ENCODE results near the gene DUSP1. TPM values are rescaled to one million over a fixed set of nuclear protein-coding genes. Genes with fewer than 3 reads are reported as not detected.

DUSP1 gene
- total and polyA plus RNA-seq, 2 donors from 2014 or later = 172 to 298 TPM

DNA sequence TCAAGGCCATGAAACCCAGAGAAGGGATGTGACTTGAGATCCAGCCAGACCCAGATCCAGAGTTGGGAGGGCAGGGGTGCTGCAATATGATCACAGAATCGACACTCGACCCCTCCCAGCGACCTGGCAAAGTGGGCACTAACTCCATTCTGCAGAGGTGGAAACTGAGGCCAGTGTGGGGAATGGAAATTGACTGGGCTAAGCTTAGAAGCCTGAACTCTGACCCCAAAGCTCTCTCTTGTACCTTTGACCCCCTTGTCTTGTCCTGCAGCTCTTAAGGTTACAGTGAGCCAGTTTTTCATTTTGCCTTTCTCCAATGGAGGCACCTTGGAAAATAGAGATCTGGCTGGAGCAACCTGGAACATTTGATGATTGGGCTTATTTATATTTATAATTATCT lies 48.6 kb upstream of the DUSP1 start:
- Histone ChIP-seq H3K4me3 (ENCODE audit: low read length in 3 of 3) (no peak overlapping the region), H3K9me3 (ENCODE audit: control insufficient read depth in 2 of 3, insufficient read depth in 1 of 3, low read length in 3 of 3) (no peaks in the 10 kb centered on the region), H3K36me3 (ENCODE audit: control insufficient read depth in 2 of 3, insufficient read depth in 3 of 3, low read length in 3 of 3) (no peaks in the 10 kb centered on the region), H3K27ac (ENCODE audit: low read depth in 2 of 2, low read length in 2 of 2) (no peak overlapping the region), H3K4me1 (ENCODE audit: control insufficient read depth in 2 of 3, insufficient read depth in 2 of 3, low read depth in 1 of 3, low read length in 3 of 3) (peaks cover 0 to 5% (median 5%) of the 10 kb centered on the region in 3 donors), H3K27me3 (ENCODE audit: control insufficient read depth, insufficient read depth, low read length) (no peaks in the 10 kb centered on the region), H3K9ac (ENCODE audit: low read length in 3 of 3) (no peak overlapping the region)
- intact Hi-C loops (cut with DNase I) = no loop called here
- DNase-seq (no peak), FAIRE-seq (no peak)
- TF ChIP-seq, protein P1, sequence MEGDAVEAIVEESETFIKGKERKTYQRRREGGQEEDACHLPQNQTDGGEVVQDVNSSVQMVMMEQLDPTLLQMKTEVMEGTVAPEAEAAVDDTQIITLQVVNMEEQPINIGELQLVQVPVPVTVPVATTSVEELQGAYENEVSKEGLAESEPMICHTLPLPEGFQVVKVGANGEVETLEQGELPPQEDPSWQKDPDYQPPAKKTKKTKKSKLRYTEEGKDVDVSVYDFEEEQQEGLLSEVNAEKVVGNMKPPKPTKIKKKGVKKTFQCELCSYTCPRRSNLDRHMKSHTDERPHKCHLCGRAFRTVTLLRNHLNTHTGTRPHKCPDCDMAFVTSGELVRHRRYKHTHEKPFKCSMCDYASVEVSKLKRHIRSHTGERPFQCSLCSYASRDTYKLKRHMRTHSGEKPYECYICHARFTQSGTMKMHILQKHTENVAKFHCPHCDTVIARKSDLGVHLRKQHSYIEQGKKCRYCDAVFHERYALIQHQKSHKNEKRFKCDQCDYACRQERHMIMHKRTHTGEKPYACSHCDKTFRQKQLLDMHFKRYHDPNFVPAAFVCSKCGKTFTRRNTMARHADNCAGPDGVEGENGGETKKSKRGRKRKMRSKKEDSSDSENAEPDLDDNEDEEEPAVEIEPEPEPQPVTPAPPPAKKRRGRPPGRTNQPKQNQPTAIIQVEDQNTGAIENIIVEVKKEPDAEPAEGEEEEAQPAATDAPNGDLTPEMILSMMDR (IDR thresholded peaks at IDR 0.05; ENCODE audit: borderline replicate concordance, extremely low read depth, insufficient read depth) = no peak

DNA sequence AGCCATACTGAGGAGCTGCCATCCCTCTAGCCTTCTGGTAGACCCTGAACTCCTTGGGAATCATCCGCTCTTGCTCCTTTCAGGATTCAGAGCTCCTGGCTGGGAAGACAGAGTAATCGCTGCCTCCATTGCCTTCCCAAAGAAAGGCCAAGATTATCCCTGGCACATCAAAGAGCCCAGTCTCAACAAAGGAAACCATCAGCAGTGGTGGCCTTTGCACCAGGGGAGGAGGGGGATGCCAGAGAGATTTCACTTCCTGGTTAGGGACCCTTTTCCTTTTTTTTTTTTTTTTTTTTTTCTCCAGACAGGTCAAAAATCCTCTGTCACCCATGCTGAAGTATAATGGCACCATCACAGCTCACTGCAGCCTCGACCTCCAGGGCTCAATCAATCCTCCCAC lies 47.1 kb upstream of the DUSP1 start:
- Histone ChIP-seq H3K36me3 (ENCODE audit: control insufficient read depth in 2 of 3, insufficient read depth in 3 of 3, low read length in 3 of 3) (no peaks in the 10 kb centered on the region), H3K27me3 (ENCODE audit: control insufficient read depth, insufficient read depth, low read length) (no peaks in the 10 kb centered on the region), H3K9me3 (ENCODE audit: control insufficient read depth in 2 of 3, insufficient read depth in 1 of 3, low read length in 3 of 3) (no peaks in the 10 kb centered on the region), H3K27ac (ENCODE audit: low read depth in 2 of 2, low read length in 2 of 2) (no peak overlapping the region), H3K4me1 (ENCODE audit: control insufficient read depth in 2 of 3, insufficient read depth in 2 of 3, low read depth in 1 of 3, low read length in 3 of 3) (peaks cover 0 to 5% (median 5%) of the 10 kb centered on the region in 3 donors), H3K9ac (ENCODE audit: low read length in 3 of 3) (no peak overlapping the region), H3K4me3 (ENCODE audit: low read length in 3 of 3) (no peak overlapping the region)
- DNase-seq = no peak
- TF ChIP-seq, protein P1 (IDR thresholded peaks at IDR 0.05; ENCODE audit: borderline replicate concordance, extremely low read depth, insufficient read depth) = no peak
- intact Hi-C loops (cut with DNase I) = no loop called here
- FAIRE-seq = no peak

DNA sequence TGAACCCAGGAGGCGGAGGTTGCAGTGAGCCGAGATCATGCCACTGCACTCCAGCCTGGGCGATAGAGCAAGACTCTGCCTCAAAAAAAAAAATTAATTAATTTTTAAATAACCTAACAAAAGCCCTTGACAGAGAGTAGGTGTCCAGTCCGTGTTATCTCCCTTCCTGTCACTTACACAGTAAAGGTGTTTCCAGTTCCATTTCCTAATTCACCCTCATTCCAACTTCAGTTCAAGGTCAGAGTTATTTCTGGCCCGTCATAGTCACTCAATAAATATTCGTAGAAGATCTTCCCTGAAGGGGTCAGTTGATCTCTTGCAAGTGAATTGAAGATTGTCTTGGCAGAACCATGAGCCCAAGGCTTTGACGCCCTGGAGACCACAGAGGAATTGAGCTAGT lies 46.7 kb upstream of the DUSP1 start:
- Histone ChIP-seq H3K27ac (ENCODE audit: low read depth in 2 of 2, low read length in 2 of 2) (no peak overlapping the region), H3K36me3 (ENCODE audit: control insufficient read depth in 2 of 3, insufficient read depth in 3 of 3, low read length in 3 of 3) (no peaks in the 10 kb centered on the region), H3K9me3 (ENCODE audit: control insufficient read depth in 2 of 3, insufficient read depth in 1 of 3, low read length in 3 of 3) (no peaks in the 10 kb centered on the region), H3K27me3 (ENCODE audit: control insufficient read depth, insufficient read depth, low read length) (no peaks in the 10 kb centered on the region), H3K9ac (ENCODE audit: low read length in 3 of 3) (no peak overlapping the region), H3K4me3 (ENCODE audit: low read length in 3 of 3) (no peak overlapping the region), H3K4me1 (ENCODE audit: control insufficient read depth in 2 of 3, insufficient read depth in 2 of 3, low read depth in 1 of 3, low read length in 3 of 3) (peaks cover 0 to 5% (median 5%) of the 10 kb centered on the region in 3 donors)
- intact Hi-C loops (cut with DNase I) = no loop called here
- DNase-seq (no peak), FAIRE-seq (no peak)
- TF ChIP-seq, protein P1 (IDR thresholded peaks at IDR 0.05; ENCODE audit: borderline replicate concordance, extremely low read depth, insufficient read depth) = no peak

- Histone ChIP-seq H3K4me1 (ENCODE audit: control insufficient read depth in 2 of 3, insufficient read depth in 2 of 3, low read depth in 1 of 3, low read length in 3 of 3) (peaks cover 0 to 5% (median 5%) of the 10 kb centered on the region in 3 donors), H3K27me3 (ENCODE audit: control insufficient read depth, insufficient read depth, low read length) (no peaks in the 10 kb centered on the region), H3K9ac (ENCODE audit: low read length in 3 of 3) (no peak overlapping the region), H3K27ac (ENCODE audit: low read depth in 2 of 2, low read length in 2 of 2) (no peak overlapping the region), H3K9me3 (ENCODE audit: control insufficient read depth in 2 of 3, insufficient read depth in 1 of 3, low read length in 3 of 3) (no peaks in the 10 kb centered on the region), H3K36me3 (ENCODE audit: control insufficient read depth in 2 of 3, insufficient read depth in 3 of 3, low read length in 3 of 3) (no peaks in the 10 kb centered on the region), H3K4me3 (ENCODE audit: low read length in 3 of 3) (no peak overlapping the region)
- intact Hi-C loops (cut with DNase I) = no loop called here
- TF ChIP-seq, protein P1 (IDR thresholded peaks at IDR 0.05; ENCODE audit: borderline replicate concordance, extremely low read depth, insufficient read depth) = no peak
- DNase-seq (no peak), FAIRE-seq (no peak)
Measured at GRCh38 chr5:172816925-172817562, 46.0 kb upstream of the DUSP1 start.
